Kidney (tissue), 14 donors: ENCODE data around the gene HMGXB3. TPM values are rescaled to one million over a fixed set of nuclear protein-coding genes. Genes with fewer than 3 reads are reported as not detected.
A peak's percentile ranks its signal among the peaks of the same experiment; 100 is the strongest.

Experiments
- DNase-seq, 5 donors: peaks; one replicate each; pipeline ENCODE4 v3.0.0-alpha.2; 2013 to 2020
- FAIRE-seq: peaks from 2 replicates; lab custom pipeline; 2012; peaks lifted over from hg19 to GRCh38; lab: Jason Lieb, UNC
- H3K27ac ChIP-seq, 2 donors: one replicate each; pipeline ENCODE4 v1.7.0; 2013; ENCODE audit warnings: low read depth in 2 of 2, low read length in 2 of 2, inconsistent platforms in 1 of 2
- H3K27me3 ChIP-seq: one replicate; pipeline ENCODE4 v1.7.1; 2013; ENCODE audit warnings: low read length, inconsistent platforms; ENCODE audit not compliant: control insufficient read depth, insufficient read depth
- H3K36me3 ChIP-seq, 3 donors: one replicate each; pipeline versions ENCODE4 v1.7.0 to v1.7.1; 2013; ENCODE audit warnings: low read length in 3 of 3, control low read depth in 1 of 3, inconsistent platforms in 1 of 3; ENCODE audit not compliant: insufficient read depth in 3 of 3, control insufficient read depth in 2 of 3
- H3K4me1 ChIP-seq, 3 donors: one replicate each; pipeline versions ENCODE4 v1.7.0 to v1.7.1; 2013; ENCODE audit warnings: low read length in 3 of 3, inconsistent platforms in 1 of 3, low read depth in 1 of 3; ENCODE audit not compliant: control insufficient read depth in 2 of 3, insufficient read depth in 2 of 3
- H3K4me3 ChIP-seq, 3 donors: one replicate each; pipeline versions ENCODE4 v1.7.0 to v1.8.1; 2013; ENCODE audit warnings: low read length in 3 of 3, control low read depth in 1 of 3, inconsistent platforms in 1 of 3
- H3K9ac ChIP-seq, 3 donors: one replicate each; pipeline versions ENCODE4 v1.7.0 to v1.7.1; 2013; ENCODE audit warnings: low read length in 3 of 3, control low read depth in 1 of 3, inconsistent platforms in 1 of 3
- H3K9me3 ChIP-seq, 3 donors: one replicate each; pipeline versions ENCODE4 v1.7.0 to v1.7.1; 2013; ENCODE audit warnings: low read length in 3 of 3, control low read depth in 1 of 3, inconsistent platforms in 1 of 3; ENCODE audit not compliant: control insufficient read depth in 2 of 3, insufficient read depth in 1 of 3
- CTCF ChIP-seq: IDR thresholded peaks from 3 replicates; pipeline ENCODE4 v1.5.1; 2012; ENCODE audit warnings: mild to moderate bottlenecking, moderate library complexity, borderline replicate concordance; ENCODE audit not compliant: insufficient read depth; ENCODE audit errors: extremely low read depth
- intact Hi-C: fragments of 100-400 bp; cut with DNase I; formaldehyde crosslinking; loops from one replicate; pipeline ENCODE4 v1.11.1; 2022
- polyA plus RNA-seq: library from polyadenylated mRNA; stranded (reverse); fragments of 350-450 nt; fragmentation: Illumina TruSeq; extraction: RNeasy Lipid Tissue Mini Kit (QIAGEN cat#74804); gene quantifications from one replicate; pipeline ENCODE4 v1.2.3, GENCODE V29; 2014; ENCODE audit warnings: low read depth, low replicate concordance; ENCODE audit not compliant: insufficient read depth
- total RNA-seq: library from RNA; stranded (reverse); fragmentation: NEBNext Ultra II Directional; extraction: Animal tissue kit (Norgen Biotek cat#: 25700); gene quantifications from one replicate; pipeline ENCODE4 v1.2.1, GENCODE V29; 2021
- donor health status: control.
- donor health status: control.
- donor health status: control.
- donor health status: control.
- donor health status: control.
- donor health status: DM: yes; HTN: yes; CAD: no.
- donor health status: Normal renal cell carcinoma (clear cell type).

Gene HMGXB3
- total and polyA plus RNA-seq, 2 donors from 2014 or later, result 9.5 to 29.3 TPM

GRCh38 chr5:150079909-150080461, 79.4 kb downstream of the HMGXB3 start:
- H3K27ac ChIP-seq, result no peak overlapping the region
- no peak overlapping the region for H3K9ac ChIP-seq
- no peaks in the 10 kb centered on the region for H3K27me3 ChIP-seq
- no peak for TF ChIP-seq CTCF
- H3K9me3 ChIP-seq, result no peaks in the 10 kb centered on the region
- no peaks in the 10 kb centered on the region for H3K36me3 ChIP-seq
- no peak overlapping the region for H3K4me3 ChIP-seq
- intact Hi-C loops, result no loop called here
- no peak for FAIRE-seq
- no peaks in the 10 kb centered on the region for H3K4me1 ChIP-seq
- no peak for DNase-seq

- no peaks in the 10 kb centered on the region for H3K27me3 ChIP-seq
- no peak overlapping the region for H3K9ac ChIP-seq
- H3K4me1 ChIP-seq, result no peaks in the 10 kb centered on the region
- no peaks in the 10 kb centered on the region for H3K9me3 ChIP-seq
- no peak for DNase-seq
- H3K27ac ChIP-seq, result no peak overlapping the region
- intact Hi-C loops, result no loop called here
- H3K36me3 ChIP-seq, result no peaks in the 10 kb centered on the region
- H3K4me3 ChIP-seq, result no peak overlapping the region
- no peak for FAIRE-seq
- TF ChIP-seq CTCF, result no peak
Observed at GRCh38 chr5:150080696-150081435, 80.3 kb downstream of the HMGXB3 start.

GRCh38 chr5:150081541-150082283, 81.2 kb downstream of the HMGXB3 start:
- H3K27ac ChIP-seq, result no peak overlapping the region
- no peaks in the 10 kb centered on the region for H3K4me1 ChIP-seq
- no peak for TF ChIP-seq CTCF
- no peak for FAIRE-seq
- DNase-seq, result peak in 4 of 5 donors; percentile 59 to 80 (median 61)
- H3K4me3 ChIP-seq, result no peak overlapping the region
- no peaks in the 10 kb centered on the region for H3K27me3 ChIP-seq
- no peak overlapping the region for H3K9ac ChIP-seq
- no peaks in the 10 kb centered on the region for H3K9me3 ChIP-seq
- no peaks in the 10 kb centered on the region for H3K36me3 ChIP-seq
- intact Hi-C loops, result no loop called here
